NB4 (cell line): Measurements from ENCODE around the gene METRNL.
"Not testable (repeated sequence)": the region's sequence is repeated elsewhere in the genome, so short reads cannot be mapped to it uniquely, and the experiment has no call there.

Source experiments
- DNase-seq: peaks from one replicate; pipeline ENCODE4 v3.0.0; 2010; ENCODE audit warnings: low read depth
- H3K4me3 ChIP-seq: one replicate; pipeline ENCODE4 v1.5.1; 2011; ENCODE audit warnings: mild to moderate bottlenecking, low read depth, low read length, moderate library complexity
- CTCF ChIP-seq: IDR thresholded peaks from one replicate; pipeline ENCODE4 v1.5.1; 2012; ENCODE audit warnings: low read depth, low read length
- MAX ChIP-seq: IDR thresholded peaks from 2 replicates; pipeline ENCODE4 v1.6.1; 2011; ENCODE audit warnings: low read depth, low read length
- MYC ChIP-seq: IDR thresholded peaks from 2 replicates; pipeline ENCODE4 v1.6.1; 2011; ENCODE audit warnings: low read depth, low read length
- POLR2A ChIP-seq: IDR thresholded peaks from 2 replicates; pipeline ENCODE4 v1.6.1; 2011; ENCODE audit warnings: mild to moderate bottlenecking; ENCODE audit not compliant: insufficient read length; ENCODE audit errors: extremely low read depth

METRNL gene

GRCh38 chr17:83136931-83137330 is 57.5 kb downstream of the METRNL start:
- H3K4me3 ChIP-seq = no peak overlapping the region
- no peak for TF ChIP-seq MAX
- no peak for TF ChIP-seq POLR2A
- TF ChIP-seq MYC = no peak
- DNase-seq = no peak

- H3K4me3 ChIP-seq = no peak overlapping the region
- DNase-seq = no peak
- no peak for TF ChIP-seq CTCF
- TF ChIP-seq POLR2A = no peak
- no peak for TF ChIP-seq MAX
- no peak for TF ChIP-seq MYC
Observed at GRCh38 chr17:83137523-83137922, 58.1 kb downstream of the METRNL start.

- no peak overlapping the region for H3K4me3 ChIP-seq
- DNase-seq = no peak
- TF ChIP-seq MYC (no peak), CTCF (no peak), POLR2A (no peak), MAX (no peak)
Observed at GRCh38 chr17:83138820-83139219, 59.4 kb downstream of the METRNL start.

GRCh38 chr17:83139541-83140248 is 60.3 kb downstream of the METRNL start:
- not testable (repeated sequence) for DNase-seq

GRCh38 chr17:83140249-83140566 is 60.8 kb downstream of the METRNL start:
- DNase-seq, H3K4me3 ChIP-seq: not testable (repeated sequence)

More at GRCh38 chr17:83139541-83140248, 60.3 kb downstream of the METRNL start:
- not testable (repeated sequence) for H3K4me3 ChIP-seq

GRCh38 chr17:83142619-83143018 is 63.2 kb downstream of the METRNL start:
- H3K4me3 ChIP-seq = no peak overlapping the region
- TF ChIP-seq CTCF (no peak), MAX (no peak), POLR2A (no peak), MYC (no peak)
- DNase-seq = no peak

GRCh38 chr17:83143817-83144231 is 64.4 kb downstream of the METRNL start:
- H3K4me3 ChIP-seq = no peak overlapping the region
- TF ChIP-seq MAX = no peak
- no peak for TF ChIP-seq CTCF
- TF ChIP-seq MYC = no peak

More at GRCh38 chr17:83143817-83144231, 64.4 kb downstream of the METRNL start:
- no peak for DNase-seq
